DOHH2 (cell line): ENCODE measurements around the gene DCAF4L1.

Source experiments
- H3F3A ChIP-seq: fragments of 200-600 bp; sonication (generic), shearing (Covaris generic); 2 replicates; pipeline ENCODE4 v1.6.0; 2016; ENCODE audit warnings: antibody characterized with exemption, mild to moderate bottlenecking; ENCODE audit not compliant: control insufficient read depth, insufficient read depth
- H3K27ac ChIP-seq: fragments of 200-600 bp; sonication (generic); 2 replicates; pipeline ENCODE4 v1.5.1; 2014; ENCODE audit warnings: low read depth, mild to moderate bottlenecking, low read length, moderate library complexity
- H3K27me3 ChIP-seq: fragments of 200-600 bp; sonication (generic); 2 replicates; pipeline ENCODE4 v1.6.1; 2014; ENCODE audit warnings: mild to moderate bottlenecking, low read length, mixed read lengths; ENCODE audit not compliant: control insufficient read depth
- H3K36me3 ChIP-seq: fragments of 200-600 bp; sonication (generic); 2 replicates; pipeline ENCODE4 v1.6.1; 2014; ENCODE audit warnings: mild to moderate bottlenecking, low read length, moderate library complexity, mixed read lengths; ENCODE audit not compliant: control insufficient read depth
- H3K4me1 ChIP-seq: fragments of 200-600 bp; sonication (generic); 2 replicates; pipeline ENCODE4 v1.6.1; 2014; ENCODE audit warnings: mild to moderate bottlenecking, low read length, mixed read lengths; ENCODE audit not compliant: control insufficient read depth
- H3K4me2 ChIP-seq: fragments of 200-600 bp; sonication (generic); 2 replicates; pipeline ENCODE4 v1.6.0; 2014; ENCODE audit warnings: mild to moderate bottlenecking, low read length, moderate library complexity
- H3K4me3 ChIP-seq: fragments of 200-600 bp; sonication (generic); 2 replicates; pipeline ENCODE4 v1.5.1; 2014; ENCODE audit warnings: mild to moderate bottlenecking, low read length, mixed read lengths
- H3K79me2 ChIP-seq: fragments of 200-600 bp; sonication (generic); 2 replicates; pipeline ENCODE4 v1.6.1; 2014; ENCODE audit warnings: mild to moderate bottlenecking, low read length, mixed read lengths; ENCODE audit not compliant: control insufficient read depth
- H3K9me2 ChIP-seq: fragments of 200-600 bp; sonication (generic); replicated peaks from 2 replicates; pipeline ENCODE4 v1.6.1; 2014; ENCODE audit warnings: mild to moderate bottlenecking, low read length, mixed read lengths; ENCODE audit not compliant: control insufficient read depth
- H3K9me3 ChIP-seq: fragments of 200-600 bp; sonication (generic); 2 replicates; pipeline ENCODE4 v1.6.1; 2014; ENCODE audit warnings: antibody characterized with exemption, low read length, mixed read lengths; ENCODE audit not compliant: control insufficient read depth, insufficient read depth
- H4K20me1 ChIP-seq: fragments of 200-600 bp; sonication (generic); 2 replicates; pipeline ENCODE4 v1.6.0; 2014; ENCODE audit warnings: low read depth, mild to moderate bottlenecking, antibody characterized with exemption, low read length, moderate library complexity; ENCODE audit not compliant: control insufficient read depth, insufficient read depth
- EZH2phosphoT487 ChIP-seq: fragments of 200-600 bp; sonication (generic); IDR thresholded peaks from 2 replicates; pipeline ENCODE4 v1.6.1; 2017; ENCODE audit warnings: borderline replicate concordance, mild to moderate bottlenecking, antibody characterized with exemption, low read length, moderate library complexity, mixed read lengths
- TF ChIP-seq, protein P1 (sequence below): fragments of 200-600 bp; sonication (generic); IDR thresholded peaks from one replicate; pipeline ENCODE4 v1.5.1; 2014; ENCODE audit warnings: antibody characterized with exemption, mild to moderate bottlenecking, low read depth, low read length; ENCODE audit not compliant: poor library complexity, severe bottlenecking

DCAF4L1 gene

DNA sequence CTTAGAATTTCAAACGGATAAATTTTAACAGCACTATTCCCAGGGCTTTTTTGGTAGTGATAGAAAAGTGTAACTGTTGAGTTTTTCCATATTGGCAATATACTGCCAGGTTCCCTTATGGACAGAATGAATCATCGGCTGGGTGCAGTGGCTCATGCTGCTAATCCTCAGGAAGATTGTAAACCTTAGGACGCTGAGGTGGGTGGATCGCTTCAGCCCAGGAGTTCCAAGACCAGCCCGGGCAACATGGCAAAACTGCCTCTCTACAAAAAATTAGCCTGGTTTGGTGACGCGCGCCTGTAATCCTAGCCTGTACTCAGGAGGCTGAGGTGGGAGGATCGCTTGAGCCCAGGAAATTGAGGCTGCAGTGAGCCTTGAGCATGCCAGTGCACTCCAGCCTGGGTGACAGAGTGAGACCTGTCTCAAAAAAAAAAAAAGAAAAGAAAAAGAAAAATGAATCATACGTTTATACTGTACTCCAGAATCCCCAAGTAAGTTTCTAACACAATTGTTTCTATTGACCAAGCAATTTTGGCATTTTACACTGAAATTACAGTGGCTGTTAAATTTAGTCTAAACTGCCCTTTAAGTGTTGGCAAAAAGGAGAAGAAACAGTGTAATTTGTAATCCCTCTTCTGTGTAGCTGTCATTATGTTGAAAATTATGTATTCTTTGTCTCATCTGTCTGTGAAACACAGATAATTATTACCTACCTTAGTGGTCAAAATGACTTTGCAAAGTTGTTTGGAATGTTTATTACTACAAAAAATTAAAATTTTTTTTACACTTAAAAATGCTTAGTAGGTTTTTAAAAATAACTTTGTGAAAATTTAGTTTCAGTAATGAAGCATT, 10.6 kb downstream of the DCAF4L1 start:
- Histone ChIP-seq H3K79me2 (peaks cover 43% of the 10 kb centered on the region), H4K20me1 (no peaks in the 10 kb centered on the region), H3K27ac (no peak overlapping the region), H3K9me3 (no peaks in the 10 kb centered on the region), H3F3A (0 out of 2 replicates have a peak, but pooled peaks cover 3% of the 10 kb centered on the region), H3K4me3 (peak overlapping the region; percentile 96), H3K4me2 (peak overlapping the region; percentile 92), H3K27me3 (no peaks in the 10 kb centered on the region), H3K36me3 (peaks cover 5% of the 10 kb centered on the region; the same call in 1 of the 2 replicates), H3K9me2 (no peaks in the 10 kb centered on the region), H3K4me1 (peaks cover 28% of the 10 kb centered on the region)
- TF ChIP-seq, protein P1, sequence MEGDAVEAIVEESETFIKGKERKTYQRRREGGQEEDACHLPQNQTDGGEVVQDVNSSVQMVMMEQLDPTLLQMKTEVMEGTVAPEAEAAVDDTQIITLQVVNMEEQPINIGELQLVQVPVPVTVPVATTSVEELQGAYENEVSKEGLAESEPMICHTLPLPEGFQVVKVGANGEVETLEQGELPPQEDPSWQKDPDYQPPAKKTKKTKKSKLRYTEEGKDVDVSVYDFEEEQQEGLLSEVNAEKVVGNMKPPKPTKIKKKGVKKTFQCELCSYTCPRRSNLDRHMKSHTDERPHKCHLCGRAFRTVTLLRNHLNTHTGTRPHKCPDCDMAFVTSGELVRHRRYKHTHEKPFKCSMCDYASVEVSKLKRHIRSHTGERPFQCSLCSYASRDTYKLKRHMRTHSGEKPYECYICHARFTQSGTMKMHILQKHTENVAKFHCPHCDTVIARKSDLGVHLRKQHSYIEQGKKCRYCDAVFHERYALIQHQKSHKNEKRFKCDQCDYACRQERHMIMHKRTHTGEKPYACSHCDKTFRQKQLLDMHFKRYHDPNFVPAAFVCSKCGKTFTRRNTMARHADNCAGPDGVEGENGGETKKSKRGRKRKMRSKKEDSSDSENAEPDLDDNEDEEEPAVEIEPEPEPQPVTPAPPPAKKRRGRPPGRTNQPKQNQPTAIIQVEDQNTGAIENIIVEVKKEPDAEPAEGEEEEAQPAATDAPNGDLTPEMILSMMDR, result no peak
- TF ChIP-seq EZH2phosphoT487, result no peak

- Histone ChIP-seq H3K36me3 (peaks cover 5% of the 10 kb centered on the region; the same call in 1 of the 2 replicates), H3K4me2 (peak overlapping the region; percentile 92; the same call in 1 of the 2 replicates), H3K9me2 (no peaks in the 10 kb centered on the region), H3K27me3 (no peaks in the 10 kb centered on the region), H3F3A (0 out of 2 replicates have a peak, but pooled peaks cover 3% of the 10 kb centered on the region), H3K27ac (no peak overlapping the region), H3K79me2 (peaks cover 48% of the 10 kb centered on the region), H4K20me1 (no peaks in the 10 kb centered on the region), H3K4me3 (no peak overlapping the region), H3K4me1 (peaks cover 28% of the 10 kb centered on the region), H3K9me3 (no peaks in the 10 kb centered on the region)
- TF ChIP-seq EZH2phosphoT487, result no peak
These were observed 11.7 kb downstream of the DCAF4L1 start for GRCh38 chr4:41992967-41993857.

DNA sequence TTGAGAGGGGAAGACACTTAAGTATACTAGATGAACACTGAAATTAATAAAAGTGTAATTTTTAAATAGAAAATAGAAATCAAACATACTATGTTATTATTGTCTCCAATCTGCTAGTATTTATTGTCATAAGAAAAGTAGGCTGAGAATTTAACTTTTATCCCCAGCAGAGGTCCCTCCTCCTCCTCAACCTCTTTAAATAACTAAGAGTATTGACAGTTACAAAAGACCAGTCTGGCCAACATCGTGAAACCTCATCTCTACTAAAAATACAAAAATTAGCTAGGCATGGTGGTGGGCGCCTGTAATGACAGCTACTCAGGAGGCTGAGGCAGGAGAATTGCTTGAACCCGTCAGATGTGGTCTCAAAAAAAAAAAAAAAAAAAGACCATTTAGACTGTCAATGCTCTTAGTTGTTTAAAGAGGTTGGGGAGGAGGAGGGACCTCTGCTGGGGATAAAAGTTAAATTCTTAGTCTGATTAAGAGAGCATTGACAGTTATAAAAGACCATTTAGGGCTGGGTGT, 13.0 kb downstream of the DCAF4L1 start:
- H3K4me2 ChIP-seq, result no peak overlapping the region
- no peaks in the 10 kb centered on the region for H3K9me2 ChIP-seq
- TF ChIP-seq, protein P1, result peak; percentile 21
- TF ChIP-seq EZH2phosphoT487, result no peak
- no peak overlapping the region for H3K27ac ChIP-seq
- peaks cover 5% of the 10 kb centered on the region; the same call in 1 of the 2 replicates for H3K36me3 ChIP-seq
- H3K4me3 ChIP-seq, result no peak overlapping the region
- peaks cover 46% of the 10 kb centered on the region for H3K79me2 ChIP-seq
- H3F3A ChIP-seq, result 0 out of 2 replicates have a peak, but pooled peaks cover 3% of the 10 kb centered on the region
- no peaks in the 10 kb centered on the region for H4K20me1 ChIP-seq
- H3K4me1 ChIP-seq, result peaks cover 18% of the 10 kb centered on the region
- no peaks in the 10 kb centered on the region for H3K9me3 ChIP-seq
- H3K27me3 ChIP-seq, result no peaks in the 10 kb centered on the region
